Measurements from ENCODE around the gene FMNL3. TPM values are rescaled to one million over a fixed set of nuclear protein-coding genes. Genes with fewer than 3 reads are reported as not detected.

The FMNL3 gene
- total and polyA plus RNA-seq, 9 donors: 19.9 to 39.3 (median 26.3) TPM

- peak overlapping the region; percentile 81 for H3K27ac ChIP-seq (ENCODE audit: low read length)
- no peak for DNase-seq
- no peaks in the 10 kb centered on the region for H3K27me3 ChIP-seq (ENCODE audit: control insufficient read depth, insufficient read depth, low read length)
- peaks cover 58% of the 10 kb centered on the region for H3K4me1 ChIP-seq (ENCODE audit: control insufficient read depth, insufficient read depth, low read length)
- H3K36me3 ChIP-seq (ENCODE audit: control insufficient read depth, insufficient read depth, low read length): peaks cover 23% of the 10 kb centered on the region
- no peak overlapping the region for H3K4me3 ChIP-seq (ENCODE audit: low read length)
- no peaks in the 10 kb centered on the region for H3K9me3 ChIP-seq (replicated peaks; ENCODE audit: control insufficient read depth, low read depth, low read length)
- 100% methylated on average over 2 of the region's 4 CpGs for WGBS (ENCODE audit: insufficient coverage)
Measured at GRCh38 chr12:49666176-49666575, 41.0 kb downstream of the FMNL3 start.

- H3K9me3 ChIP-seq (replicated peaks; ENCODE audit: control insufficient read depth, low read depth, low read length): no peaks in the 10 kb centered on the region
- DNase-seq: no peak
- H3K36me3 ChIP-seq (ENCODE audit: control insufficient read depth, insufficient read depth, low read length): peaks cover 28% of the 10 kb centered on the region
- WGBS (ENCODE audit: insufficient coverage): 46% methylated on average over 2 of the region's 2 CpGs
- H3K27me3 ChIP-seq (ENCODE audit: control insufficient read depth, insufficient read depth, low read length): no peaks in the 10 kb centered on the region
- H3K27ac ChIP-seq (ENCODE audit: low read length): peak overlapping the region; percentile 81
- H3K4me1 ChIP-seq (ENCODE audit: control insufficient read depth, insufficient read depth, low read length): peaks cover 51% of the 10 kb centered on the region
- no peak overlapping the region for H3K4me3 ChIP-seq (ENCODE audit: low read length)
Measured at GRCh38 chr12:49665384-49665783, 41.8 kb downstream of the FMNL3 start.

DNA sequence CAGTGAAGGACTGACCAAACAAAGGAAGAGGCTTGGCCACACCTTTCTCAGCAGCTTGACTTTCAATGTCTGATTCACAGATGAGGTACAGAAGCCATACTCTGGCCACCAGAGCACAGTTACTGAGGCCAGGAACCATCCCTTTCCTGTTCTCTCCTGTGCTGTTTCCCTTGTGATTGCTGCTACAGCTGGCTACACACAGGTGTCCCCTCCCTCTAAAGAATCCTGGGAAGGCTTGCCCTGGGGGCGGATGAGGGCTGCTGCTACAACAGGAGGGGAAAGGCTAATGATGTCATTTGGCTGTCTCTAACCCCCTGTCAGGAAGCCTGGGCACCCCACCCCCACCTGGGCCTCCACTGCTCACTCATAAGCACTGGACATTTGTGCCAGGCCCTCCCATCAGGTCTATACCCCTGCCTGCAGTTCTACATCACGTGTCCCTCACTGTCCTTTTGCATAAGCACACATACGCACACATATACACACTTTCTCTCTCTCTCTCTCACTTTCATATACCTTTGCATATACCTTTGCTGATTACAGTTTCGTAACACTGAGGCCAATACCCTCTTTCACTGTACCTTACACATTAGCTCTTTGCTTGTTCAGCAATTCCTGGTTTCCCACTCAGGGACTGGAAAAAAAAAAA is 42.5 kb downstream of the FMNL3 start:
- H3K36me3 ChIP-seq (ENCODE audit: control insufficient read depth, insufficient read depth, low read length): peaks cover 34% of the 10 kb centered on the region
- DNase-seq: peak; percentile 55
- peaks cover 49% of the 10 kb centered on the region for H3K4me1 ChIP-seq (ENCODE audit: control insufficient read depth, insufficient read depth, low read length)
- H3K4me3 ChIP-seq (ENCODE audit: low read length): no peak overlapping the region
- peak overlapping the region; percentile 81 for H3K27ac ChIP-seq (ENCODE audit: low read length)
- WGBS (ENCODE audit: insufficient coverage): 65% methylated on average over 2 of the region's 4 CpGs
- no peaks in the 10 kb centered on the region for H3K27me3 ChIP-seq (ENCODE audit: control insufficient read depth, insufficient read depth, low read length)
- no peaks in the 10 kb centered on the region for H3K9me3 ChIP-seq (replicated peaks; ENCODE audit: control insufficient read depth, low read depth, low read length)

GRCh38 chr12:49664167-49664566 is 43.0 kb downstream of the FMNL3 start:
- Histone ChIP-seq H3K36me3 (ENCODE audit: control insufficient read depth, insufficient read depth, low read length) (peaks cover 39% of the 10 kb centered on the region), H3K9me3 (replicated peaks; ENCODE audit: control insufficient read depth, low read depth, low read length) (no peaks in the 10 kb centered on the region), H3K27me3 (ENCODE audit: control insufficient read depth, insufficient read depth, low read length) (no peaks in the 10 kb centered on the region), H3K4me3 (ENCODE audit: low read length) (no peak overlapping the region), H3K4me1 (ENCODE audit: control insufficient read depth, insufficient read depth, low read length) (peaks cover 49% of the 10 kb centered on the region), H3K27ac (ENCODE audit: low read length) (peak overlapping the region; percentile 81)
- WGBS (ENCODE audit: insufficient coverage): 60% methylated on average over 1 of the region's 4 CpGs
- no peak for DNase-seq

GRCh38 chr12:49662998-49663843 is 44.0 kb downstream of the FMNL3 start:
- peaks cover 51% of the 10 kb centered on the region for H3K4me1 ChIP-seq (ENCODE audit: control insufficient read depth, insufficient read depth, low read length)
- peak overlapping the region; percentile 90 for H3K27ac ChIP-seq (ENCODE audit: low read length)
- no peaks in the 10 kb centered on the region for H3K27me3 ChIP-seq (ENCODE audit: control insufficient read depth, insufficient read depth, low read length)
- peak; percentile 96 for DNase-seq
- H3K36me3 ChIP-seq (ENCODE audit: control insufficient read depth, insufficient read depth, low read length): peaks cover 45% of the 10 kb centered on the region
- no peaks in the 10 kb centered on the region for H3K9me3 ChIP-seq (replicated peaks; ENCODE audit: control insufficient read depth, low read depth, low read length)
- WGBS (ENCODE audit: insufficient coverage): 38% methylated on average over 2 of the region's 5 CpGs
- no peak overlapping the region for H3K4me3 ChIP-seq (ENCODE audit: low read length)

DNA sequence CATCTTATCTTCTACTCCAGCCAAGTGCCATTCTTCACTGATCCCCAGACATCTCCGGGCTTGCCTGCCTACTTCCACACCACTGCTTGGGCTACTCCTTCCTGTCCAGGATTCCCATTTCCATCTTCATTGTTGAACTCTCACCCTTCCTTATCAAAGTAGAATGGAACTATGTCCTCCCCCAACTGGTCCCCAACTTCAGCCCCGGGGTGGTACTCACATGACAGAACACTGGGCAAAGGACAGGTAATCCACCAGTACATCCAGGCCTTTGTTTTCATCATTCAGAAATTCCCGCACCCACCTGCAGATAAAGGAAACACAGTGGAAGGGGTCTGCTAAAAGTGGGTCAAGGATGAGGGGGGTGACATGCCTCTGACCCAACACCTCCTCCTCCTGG is 45.5 kb downstream of the FMNL3 start:
- no peaks in the 10 kb centered on the region for H3K9me3 ChIP-seq (replicated peaks; ENCODE audit: control insufficient read depth, low read depth, low read length)
- H3K27ac ChIP-seq (ENCODE audit: low read length): no peak overlapping the region
- no peaks in the 10 kb centered on the region for H3K27me3 ChIP-seq (ENCODE audit: control insufficient read depth, insufficient read depth, low read length)
- 91% methylated on average over 1 of the region's 3 CpGs for whole genome bisulfite sequencing (ENCODE audit: insufficient coverage)
- H3K4me3 ChIP-seq (ENCODE audit: low read length): no peak overlapping the region
- peaks cover 61% of the 10 kb centered on the region for H3K4me1 ChIP-seq (ENCODE audit: control insufficient read depth, insufficient read depth, low read length)
- peaks cover 57% of the 10 kb centered on the region for H3K36me3 ChIP-seq (ENCODE audit: control insufficient read depth, insufficient read depth, low read length)
- no peak for DNase-seq

DNA sequence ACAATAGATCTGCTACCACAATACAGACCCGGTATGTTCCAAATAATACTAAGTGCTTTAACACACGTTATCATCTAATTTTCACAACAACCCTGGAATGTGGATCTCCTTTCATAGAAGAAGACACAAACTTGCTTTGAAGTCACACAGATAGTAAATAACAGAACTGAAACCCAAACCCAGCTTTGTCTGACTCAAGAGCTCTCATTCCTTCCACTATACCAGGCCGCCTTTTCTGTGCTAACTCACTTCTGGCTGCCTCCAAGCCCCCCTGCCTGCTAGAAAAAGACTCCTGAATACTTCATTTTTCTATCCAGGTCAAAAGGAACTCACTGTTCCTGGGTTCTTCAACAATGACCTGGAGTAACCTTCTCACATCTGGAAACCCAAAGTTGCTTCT is 46.0 kb downstream of the FMNL3 start:
- peaks cover 67% of the 10 kb centered on the region for H3K4me1 ChIP-seq (ENCODE audit: control insufficient read depth, insufficient read depth, low read length)
- 82% methylated on average over 2 of the region's 3 CpGs for WGBS (ENCODE audit: insufficient coverage)
- DNase-seq: no peak
- no peaks in the 10 kb centered on the region for H3K27me3 ChIP-seq (ENCODE audit: control insufficient read depth, insufficient read depth, low read length)
- H3K27ac ChIP-seq (ENCODE audit: low read length): no peak overlapping the region
- H3K9me3 ChIP-seq (replicated peaks; ENCODE audit: control insufficient read depth, low read depth, low read length): no peaks in the 10 kb centered on the region
- H3K36me3 ChIP-seq (ENCODE audit: control insufficient read depth, insufficient read depth, low read length): peaks cover 62% of the 10 kb centered on the region
- H3K4me3 ChIP-seq (ENCODE audit: low read length): no peak overlapping the region

- H3K36me3 ChIP-seq (ENCODE audit: control insufficient read depth, insufficient read depth, low read length): peaks cover 66% of the 10 kb centered on the region
- peaks cover 59% of the 10 kb centered on the region for H3K4me1 ChIP-seq (ENCODE audit: control insufficient read depth, insufficient read depth, low read length)
- 60% methylated on average over 1 of the region's 1 CpG for WGBS (ENCODE audit: insufficient coverage)
- H3K9me3 ChIP-seq (replicated peaks; ENCODE audit: control insufficient read depth, low read depth, low read length): no peaks in the 10 kb centered on the region
- DNase-seq: no peak
- H3K27me3 ChIP-seq (ENCODE audit: control insufficient read depth, insufficient read depth, low read length): no peaks in the 10 kb centered on the region
- H3K4me3 ChIP-seq (ENCODE audit: low read length): no peak overlapping the region
- no peak overlapping the region for H3K27ac ChIP-seq (ENCODE audit: low read length)
Measured at GRCh38 chr12:49659753-49660152, 47.5 kb downstream of the FMNL3 start.

- H3K4me3 ChIP-seq (ENCODE audit: low read length): no peak overlapping the region
- H3K4me1 ChIP-seq (ENCODE audit: control insufficient read depth, insufficient read depth, low read length): peaks cover 44% of the 10 kb centered on the region
- no peak overlapping the region for H3K27ac ChIP-seq (ENCODE audit: low read length)
- H3K36me3 ChIP-seq (ENCODE audit: control insufficient read depth, insufficient read depth, low read length): peaks cover 76% of the 10 kb centered on the region
- no peak for DNase-seq
- 98% methylated on average over 10 of the region's 13 CpGs for WGBS (ENCODE audit: insufficient coverage)
- no peaks in the 10 kb centered on the region for H3K27me3 ChIP-seq (ENCODE audit: control insufficient read depth, insufficient read depth, low read length)
- no peaks in the 10 kb centered on the region for H3K9me3 ChIP-seq (replicated peaks; ENCODE audit: control insufficient read depth, low read depth, low read length)
Measured at GRCh38 chr12:49658276-49658675, 48.9 kb downstream of the FMNL3 start.

- Histone ChIP-seq H3K4me1 (ENCODE audit: control insufficient read depth, insufficient read depth, low read length) (peaks cover 26% of the 10 kb centered on the region), H3K4me3 (ENCODE audit: low read length) (no peak overlapping the region), H3K36me3 (ENCODE audit: control insufficient read depth, insufficient read depth, low read length) (peaks cover 90% of the 10 kb centered on the region), H3K27ac (ENCODE audit: low read length) (peak overlapping the region; percentile 48), H3K27me3 (ENCODE audit: control insufficient read depth, insufficient read depth, low read length) (no peaks in the 10 kb centered on the region), H3K9me3 (replicated peaks; ENCODE audit: control insufficient read depth, low read depth, low read length) (no peaks in the 10 kb centered on the region)
- DNase-seq: peak; percentile 37
- WGBS (ENCODE audit: insufficient coverage): 83% methylated on average over 1 of the region's 2 CpGs
Measured at GRCh38 chr12:49655595-49656236, 51.5 kb downstream of the FMNL3 start.
